AG10803 (cell line): Measurements from ENCODE around the gene KRTAP9-8.

ENCODE experiments used
- DNase-seq: peaks from one replicate; pipeline ENCODE4 v3.0.0; 2010; ENCODE audit warnings: low read depth
- H3K4me3 ChIP-seq: 2 replicates; pipeline ENCODE4 v1.5.1; 2011; ENCODE audit warnings: mild to moderate bottlenecking, low read length, control low read depth
- CTCF ChIP-seq: conservative IDR thresholded peaks from 2 replicates; pipeline ENCODE4 v1.5.1; 2011; ENCODE audit warnings: mild to moderate bottlenecking, low read length, control low read depth, inconsistent platforms

The KRTAP9-8 gene

GRCh38 chr17:41287050-41287449 is 49.3 kb downstream of the KRTAP9-8 start:
- TF ChIP-seq CTCF, result no peak
- DNase-seq, result no peak
- no peak overlapping the region for H3K4me3 ChIP-seq
